ENCODE results near the gene RDM1.
"Not testable (repeated sequence)": the region's sequence is repeated elsewhere in the genome, so short reads cannot be mapped to it uniquely, and the experiment has no call there.

RDM1 gene

GRCh38 chr17:35900708-35901480 lies 29.7 kb downstream of the RDM1 start:
- DNase-seq (ENCODE audit: low read depth in 2 of 2, low spot score in 1 of 2) = no peak

GRCh38 chr17:35900280-35900679 lies 30.3 kb downstream of the RDM1 start:
- DNase-seq (ENCODE audit: low read depth in 2 of 2, low spot score in 1 of 2) = no peak

- no peak for DNase-seq (ENCODE audit: low read depth in 2 of 2, low spot score in 1 of 2)
These were observed 32.1 kb downstream of the RDM1 start for GRCh38 chr17:35898283-35899070.

- not testable (repeated sequence) for DNase-seq (ENCODE audit: low read depth in 2 of 2, low spot score in 1 of 2)
These were observed 32.8 kb downstream of the RDM1 start for GRCh38 chr17:35897772-35898171.

GRCh38 chr17:35895636-35896587 lies 34.7 kb downstream of the RDM1 start:
- DNase-seq (ENCODE audit: low read depth in 2 of 2, low spot score in 1 of 2) = no peak

GRCh38 chr17:35894206-35894605 lies 36.4 kb downstream of the RDM1 start:
- no peak for DNase-seq (ENCODE audit: low read depth in 2 of 2, low spot score in 1 of 2)

GRCh38 chr17:35893751-35894150 lies 36.8 kb downstream of the RDM1 start:
- DNase-seq (ENCODE audit: low read depth in 2 of 2, low spot score in 1 of 2) = no peak

- DNase-seq (ENCODE audit: low read depth in 2 of 2, low spot score in 1 of 2) = peak in 1 of 2 donors; percentile 54
These were observed 38.2 kb downstream of the RDM1 start for GRCh38 chr17:35892091-35893035.

GRCh38 chr17:35891269-35891668 lies 39.3 kb downstream of the RDM1 start:
- no peak for DNase-seq (ENCODE audit: low read depth in 2 of 2, low spot score in 1 of 2)

- DNase-seq (ENCODE audit: low read depth in 2 of 2, low spot score in 1 of 2) = peak in 1 of 2 donors; percentile 30
These were observed 39.8 kb downstream of the RDM1 start for GRCh38 chr17:35890774-35891155.

GRCh38 chr17:35889818-35890773 lies 40.5 kb downstream of the RDM1 start:
- no peak for DNase-seq (ENCODE audit: low read depth in 2 of 2, low spot score in 1 of 2)

GRCh38 chr17:35889241-35889640 lies 41.3 kb downstream of the RDM1 start:
- DNase-seq (ENCODE audit: low read depth in 2 of 2, low spot score in 1 of 2) = no peak

GRCh38 chr17:35879773-35880654 lies 50.6 kb downstream of the RDM1 start, which contains the start of gene CCL5:
CCL5 (minus strand) TSS chr17:35880360.
- DNase-seq (ENCODE audit: low read depth in 2 of 2, low spot score in 1 of 2) = no peak

- no peak for DNase-seq (ENCODE audit: low read depth in 2 of 2, low spot score in 1 of 2)
These were observed 52.2 kb downstream of the RDM1 start for GRCh38 chr17:35878361-35878760.

GRCh38 chr17:35877345-35878029 lies 53.1 kb downstream of the RDM1 start:
- no peak for DNase-seq (ENCODE audit: low read depth in 2 of 2, low spot score in 1 of 2)

- DNase-seq (ENCODE audit: low read depth in 2 of 2, low spot score in 1 of 2) = no peak
These were observed 54.0 kb downstream of the RDM1 start for GRCh38 chr17:35876534-35876933.

GRCh38 chr17:35875800-35876139 lies 54.8 kb downstream of the RDM1 start:
- DNase-seq (ENCODE audit: low read depth in 2 of 2, low spot score in 1 of 2) = no peak

Measured in stimulated activated CD8-positive, alpha-beta memory T cell treated with anti-CD3 and anti-CD28 coated beads, Interleukin-4, amount 100 ng/mL, for 1 hour (primary cell).